Measurements from ENCODE around the gene WDR38. TPM values are rescaled to one million over a fixed set of nuclear protein-coding genes. Genes with fewer than 3 reads are reported as not detected.

Gene WDR38
- total and polyA plus RNA-seq, 9 of the 15 experiments (the other 6 are each of a cell fraction or from before 2014, with no cell fraction given), result not detected

DNA sequence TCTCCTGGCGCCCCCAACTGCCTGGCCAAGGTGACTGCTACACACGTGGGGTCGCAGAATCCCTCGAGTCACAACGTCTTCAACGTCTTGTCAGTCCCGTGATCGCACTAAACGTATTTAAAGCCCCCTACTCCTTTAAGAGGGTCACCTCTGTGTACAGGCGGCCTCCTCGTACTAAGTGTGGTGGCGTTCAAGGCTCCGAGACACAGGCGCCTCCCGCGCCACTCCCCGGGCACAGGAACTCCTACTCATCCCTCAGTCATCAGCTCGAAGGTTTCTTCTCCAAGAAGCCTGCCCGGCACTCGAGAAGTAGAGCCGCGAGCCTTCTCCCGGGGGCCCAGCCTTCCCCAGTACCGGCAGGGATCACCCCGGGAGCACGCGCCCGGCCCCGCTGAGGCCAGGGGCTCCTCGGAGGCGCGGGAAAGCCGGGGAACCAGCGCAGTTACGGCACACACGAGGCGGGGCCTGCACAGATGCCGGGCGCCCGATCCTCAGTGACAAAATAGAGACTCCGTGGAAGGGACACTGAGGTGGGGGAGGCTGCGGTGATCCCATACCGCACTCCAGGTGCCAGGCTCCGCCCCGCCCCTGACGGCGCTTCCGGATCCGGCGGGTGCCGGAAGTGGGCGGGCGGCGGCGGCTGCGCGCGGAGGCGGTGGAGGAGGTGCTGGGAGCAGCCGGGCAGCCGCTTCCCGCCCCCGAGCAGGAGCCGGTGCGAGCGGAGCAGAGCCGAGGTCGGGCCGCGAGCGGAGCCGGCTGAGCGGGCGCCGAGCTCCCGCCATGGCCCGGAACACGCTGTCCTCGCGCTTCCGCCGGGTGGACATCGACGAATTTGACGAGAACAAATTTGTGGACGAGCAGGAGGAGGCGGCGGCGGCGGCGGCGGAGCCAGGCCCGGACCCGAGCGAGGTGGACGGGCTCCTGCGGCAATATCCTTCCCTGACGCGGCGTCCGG is 15.5 kb downstream of the WDR38 start (continued):
- TF ChIP-seq, protein P1, sequence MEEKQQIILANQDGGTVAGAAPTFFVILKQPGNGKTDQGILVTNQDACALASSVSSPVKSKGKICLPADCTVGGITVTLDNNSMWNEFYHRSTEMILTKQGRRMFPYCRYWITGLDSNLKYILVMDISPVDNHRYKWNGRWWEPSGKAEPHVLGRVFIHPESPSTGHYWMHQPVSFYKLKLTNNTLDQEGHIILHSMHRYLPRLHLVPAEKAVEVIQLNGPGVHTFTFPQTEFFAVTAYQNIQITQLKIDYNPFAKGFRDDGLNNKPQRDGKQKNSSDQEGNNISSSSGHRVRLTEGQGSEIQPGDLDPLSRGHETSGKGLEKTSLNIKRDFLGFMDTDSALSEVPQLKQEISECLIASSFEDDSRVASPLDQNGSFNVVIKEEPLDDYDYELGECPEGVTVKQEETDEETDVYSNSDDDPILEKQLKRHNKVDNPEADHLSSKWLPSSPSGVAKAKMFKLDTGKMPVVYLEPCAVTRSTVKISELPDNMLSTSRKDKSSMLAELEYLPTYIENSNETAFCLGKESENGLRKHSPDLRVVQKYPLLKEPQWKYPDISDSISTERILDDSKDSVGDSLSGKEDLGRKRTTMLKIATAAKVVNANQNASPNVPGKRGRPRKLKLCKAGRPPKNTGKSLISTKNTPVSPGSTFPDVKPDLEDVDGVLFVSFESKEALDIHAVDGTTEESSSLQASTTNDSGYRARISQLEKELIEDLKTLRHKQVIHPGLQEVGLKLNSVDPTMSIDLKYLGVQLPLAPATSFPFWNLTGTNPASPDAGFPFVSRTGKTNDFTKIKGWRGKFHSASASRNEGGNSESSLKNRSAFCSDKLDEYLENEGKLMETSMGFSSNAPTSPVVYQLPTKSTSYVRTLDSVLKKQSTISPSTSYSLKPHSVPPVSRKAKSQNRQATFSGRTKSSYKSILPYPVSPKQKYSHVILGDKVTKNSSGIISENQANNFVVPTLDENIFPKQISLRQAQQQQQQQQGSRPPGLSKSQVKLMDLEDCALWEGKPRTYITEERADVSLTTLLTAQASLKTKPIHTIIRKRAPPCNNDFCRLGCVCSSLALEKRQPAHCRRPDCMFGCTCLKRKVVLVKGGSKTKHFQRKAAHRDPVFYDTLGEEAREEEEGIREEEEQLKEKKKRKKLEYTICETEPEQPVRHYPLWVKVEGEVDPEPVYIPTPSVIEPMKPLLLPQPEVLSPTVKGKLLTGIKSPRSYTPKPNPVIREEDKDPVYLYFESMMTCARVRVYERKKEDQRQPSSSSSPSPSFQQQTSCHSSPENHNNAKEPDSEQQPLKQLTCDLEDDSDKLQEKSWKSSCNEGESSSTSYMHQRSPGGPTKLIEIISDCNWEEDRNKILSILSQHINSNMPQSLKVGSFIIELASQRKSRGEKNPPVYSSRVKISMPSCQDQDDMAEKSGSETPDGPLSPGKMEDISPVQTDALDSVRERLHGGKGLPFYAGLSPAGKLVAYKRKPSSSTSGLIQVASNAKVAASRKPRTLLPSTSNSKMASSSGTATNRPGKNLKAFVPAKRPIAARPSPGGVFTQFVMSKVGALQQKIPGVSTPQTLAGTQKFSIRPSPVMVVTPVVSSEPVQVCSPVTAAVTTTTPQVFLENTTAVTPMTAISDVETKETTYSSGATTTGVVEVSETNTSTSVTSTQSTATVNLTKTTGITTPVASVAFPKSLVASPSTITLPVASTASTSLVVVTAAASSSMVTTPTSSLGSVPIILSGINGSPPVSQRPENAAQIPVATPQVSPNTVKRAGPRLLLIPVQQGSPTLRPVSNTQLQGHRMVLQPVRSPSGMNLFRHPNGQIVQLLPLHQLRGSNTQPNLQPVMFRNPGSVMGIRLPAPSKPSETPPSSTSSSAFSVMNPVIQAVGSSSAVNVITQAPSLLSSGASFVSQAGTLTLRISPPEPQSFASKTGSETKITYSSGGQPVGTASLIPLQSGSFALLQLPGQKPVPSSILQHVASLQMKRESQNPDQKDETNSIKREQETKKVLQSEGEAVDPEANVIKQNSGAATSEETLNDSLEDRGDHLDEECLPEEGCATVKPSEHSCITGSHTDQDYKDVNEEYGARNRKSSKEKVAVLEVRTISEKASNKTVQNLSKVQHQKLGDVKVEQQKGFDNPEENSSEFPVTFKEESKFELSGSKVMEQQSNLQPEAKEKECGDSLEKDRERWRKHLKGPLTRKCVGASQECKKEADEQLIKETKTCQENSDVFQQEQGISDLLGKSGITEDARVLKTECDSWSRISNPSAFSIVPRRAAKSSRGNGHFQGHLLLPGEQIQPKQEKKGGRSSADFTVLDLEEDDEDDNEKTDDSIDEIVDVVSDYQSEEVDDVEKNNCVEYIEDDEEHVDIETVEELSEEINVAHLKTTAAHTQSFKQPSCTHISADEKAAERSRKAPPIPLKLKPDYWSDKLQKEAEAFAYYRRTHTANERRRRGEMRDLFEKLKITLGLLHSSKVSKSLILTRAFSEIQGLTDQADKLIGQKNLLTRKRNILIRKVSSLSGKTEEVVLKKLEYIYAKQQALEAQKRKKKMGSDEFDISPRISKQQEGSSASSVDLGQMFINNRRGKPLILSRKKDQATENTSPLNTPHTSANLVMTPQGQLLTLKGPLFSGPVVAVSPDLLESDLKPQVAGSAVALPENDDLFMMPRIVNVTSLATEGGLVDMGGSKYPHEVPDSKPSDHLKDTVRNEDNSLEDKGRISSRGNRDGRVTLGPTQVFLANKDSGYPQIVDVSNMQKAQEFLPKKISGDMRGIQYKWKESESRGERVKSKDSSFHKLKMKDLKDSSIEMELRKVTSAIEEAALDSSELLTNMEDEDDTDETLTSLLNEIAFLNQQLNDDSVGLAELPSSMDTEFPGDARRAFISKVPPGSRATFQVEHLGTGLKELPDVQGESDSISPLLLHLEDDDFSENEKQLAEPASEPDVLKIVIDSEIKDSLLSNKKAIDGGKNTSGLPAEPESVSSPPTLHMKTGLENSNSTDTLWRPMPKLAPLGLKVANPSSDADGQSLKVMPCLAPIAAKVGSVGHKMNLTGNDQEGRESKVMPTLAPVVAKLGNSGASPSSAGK (IDR thresholded peaks at IDR 0.05), result no peak
- TF ChIP-seq SRSF1 (IDR thresholded peaks at IDR 0.05; ENCODE audit: low read depth, low read length), result no peak
- no peak for TF ChIP-seq MCM5 (IDR thresholded peaks at IDR 0.05; ENCODE audit: low read depth)
- TF ChIP-seq, protein P2, sequence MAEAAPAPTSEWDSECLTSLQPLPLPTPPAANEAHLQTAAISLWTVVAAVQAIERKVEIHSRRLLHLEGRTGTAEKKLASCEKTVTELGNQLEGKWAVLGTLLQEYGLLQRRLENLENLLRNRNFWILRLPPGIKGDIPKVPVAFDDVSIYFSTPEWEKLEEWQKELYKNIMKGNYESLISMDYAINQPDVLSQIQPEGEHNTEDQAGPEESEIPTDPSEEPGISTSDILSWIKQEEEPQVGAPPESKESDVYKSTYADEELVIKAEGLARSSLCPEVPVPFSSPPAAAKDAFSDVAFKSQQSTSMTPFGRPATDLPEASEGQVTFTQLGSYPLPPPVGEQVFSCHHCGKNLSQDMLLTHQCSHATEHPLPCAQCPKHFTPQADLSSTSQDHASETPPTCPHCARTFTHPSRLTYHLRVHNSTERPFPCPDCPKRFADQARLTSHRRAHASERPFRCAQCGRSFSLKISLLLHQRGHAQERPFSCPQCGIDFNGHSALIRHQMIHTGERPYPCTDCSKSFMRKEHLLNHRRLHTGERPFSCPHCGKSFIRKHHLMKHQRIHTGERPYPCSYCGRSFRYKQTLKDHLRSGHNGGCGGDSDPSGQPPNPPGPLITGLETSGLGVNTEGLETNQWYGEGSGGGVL (CRISPR knock-in tag; IDR thresholded peaks at IDR 0.05), result no peak
- no peak for TF ChIP-seq TEAD4 (IDR thresholded peaks at IDR 0.05; ENCODE audit: low read length)
- TF ChIP-seq TEAD4 (CRISPR knock-in tag; IDR thresholded peaks at IDR 0.05; ENCODE audit: borderline replicate concordance), result no peak
- TF ChIP-seq SREBF1 (IDR thresholded peaks at IDR 0.05; ENCODE audit: borderline replicate concordance, low read depth, low read length), result no peak
- TF ChIP-seq FUS (optimal IDR thresholded peaks at IDR 0.05; ENCODE audit: low read depth, low read length), result peak; percentile 55
- TF ChIP-seq AFF4 (CRISPR knock-in tag; IDR thresholded peaks at IDR 0.05), result peak; percentile 95

Measured in K562 (cell line).